Activated CD4-positive, alpha-beta T cell treated with anti-CD3 and anti-CD28 coated beads, Interleukin-2, amount 50 U/mL, for 48 hours (primary cell): ENCODE measurements around the gene ZNF432.
"Not testable (repeated sequence)": the region's sequence is repeated elsewhere in the genome, so short reads cannot be mapped to it uniquely, and the experiment has no call there.

Experiments used
- DNase-seq, 2 experiments: peaks; one replicate each; pipeline ENCODE4 v3.0.0-alpha.2; 2020

ZNF432 gene

DNA sequence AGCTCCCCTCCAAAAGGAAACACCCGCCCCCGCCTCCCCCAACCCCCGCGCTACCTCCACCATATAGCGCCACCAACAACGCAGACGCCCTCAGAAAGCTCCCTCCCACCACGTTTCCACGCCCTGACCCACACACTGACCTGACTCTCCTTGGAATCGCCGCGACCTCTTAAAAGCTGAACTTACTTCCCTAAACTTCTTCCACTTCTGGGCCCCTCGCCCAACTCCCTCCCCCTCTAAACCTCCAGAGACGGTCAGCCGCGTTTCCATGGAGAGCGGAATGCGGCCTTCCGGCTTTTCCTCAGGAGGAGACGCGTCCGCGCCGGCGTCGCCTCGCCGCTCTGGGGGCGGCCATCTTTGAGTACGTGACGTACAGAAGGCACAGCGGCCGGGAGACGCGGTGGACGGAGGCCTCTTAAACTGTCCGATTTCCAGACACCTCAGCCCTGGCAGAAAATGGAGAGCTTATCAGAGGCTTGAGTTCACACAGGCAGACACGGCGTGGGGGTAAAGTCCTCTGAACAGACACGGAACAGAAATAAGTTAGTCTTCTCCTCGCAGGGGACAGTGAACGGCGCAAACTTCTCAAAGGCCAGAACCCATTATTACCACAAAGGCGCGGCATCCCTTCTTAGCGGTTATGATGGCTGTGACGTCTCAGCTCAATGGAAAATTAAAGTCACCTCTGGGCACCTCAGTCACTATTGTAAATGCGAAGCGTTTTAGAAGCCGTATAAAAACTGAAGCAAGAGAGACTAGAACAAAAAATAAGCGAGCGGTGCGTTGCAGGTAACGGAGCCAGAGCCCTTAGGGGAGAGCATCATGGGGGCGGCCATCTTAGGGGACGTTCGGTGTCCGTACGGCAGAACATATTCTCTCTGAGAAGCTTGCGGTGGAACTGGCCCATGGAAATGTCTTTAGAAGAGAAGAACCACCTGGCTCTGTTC, at the start of gene ZNF432:
ZNF432 (minus strand) TSS at position 284 of the 947 bp plus-strand sequence. CDS start 1,970 bp downstream, outside the sequence.
- peak; percentile 79 to 85 for DNase-seq

DNA sequence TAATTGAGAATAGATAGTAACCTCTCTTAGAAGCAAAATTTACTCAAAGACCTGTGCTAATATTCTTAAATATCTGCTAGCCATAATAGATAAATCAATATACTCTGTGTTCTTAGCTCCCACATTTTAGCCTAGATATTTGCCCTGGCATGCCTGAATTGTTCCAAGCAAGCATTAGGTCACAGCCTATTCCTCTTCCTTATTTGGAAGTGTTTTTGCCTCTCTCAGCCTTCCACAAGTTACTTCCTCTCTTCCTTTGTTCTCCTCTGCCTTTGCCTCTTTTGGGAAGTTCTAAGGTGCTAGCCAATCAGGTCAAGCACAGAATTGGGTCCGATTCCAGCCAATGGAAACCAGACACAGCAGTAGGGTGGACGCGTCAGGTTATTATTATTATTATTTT, 47.8 kb upstream of the ZNF432 start:
- not testable (repeated sequence) for DNase-seq

DNA sequence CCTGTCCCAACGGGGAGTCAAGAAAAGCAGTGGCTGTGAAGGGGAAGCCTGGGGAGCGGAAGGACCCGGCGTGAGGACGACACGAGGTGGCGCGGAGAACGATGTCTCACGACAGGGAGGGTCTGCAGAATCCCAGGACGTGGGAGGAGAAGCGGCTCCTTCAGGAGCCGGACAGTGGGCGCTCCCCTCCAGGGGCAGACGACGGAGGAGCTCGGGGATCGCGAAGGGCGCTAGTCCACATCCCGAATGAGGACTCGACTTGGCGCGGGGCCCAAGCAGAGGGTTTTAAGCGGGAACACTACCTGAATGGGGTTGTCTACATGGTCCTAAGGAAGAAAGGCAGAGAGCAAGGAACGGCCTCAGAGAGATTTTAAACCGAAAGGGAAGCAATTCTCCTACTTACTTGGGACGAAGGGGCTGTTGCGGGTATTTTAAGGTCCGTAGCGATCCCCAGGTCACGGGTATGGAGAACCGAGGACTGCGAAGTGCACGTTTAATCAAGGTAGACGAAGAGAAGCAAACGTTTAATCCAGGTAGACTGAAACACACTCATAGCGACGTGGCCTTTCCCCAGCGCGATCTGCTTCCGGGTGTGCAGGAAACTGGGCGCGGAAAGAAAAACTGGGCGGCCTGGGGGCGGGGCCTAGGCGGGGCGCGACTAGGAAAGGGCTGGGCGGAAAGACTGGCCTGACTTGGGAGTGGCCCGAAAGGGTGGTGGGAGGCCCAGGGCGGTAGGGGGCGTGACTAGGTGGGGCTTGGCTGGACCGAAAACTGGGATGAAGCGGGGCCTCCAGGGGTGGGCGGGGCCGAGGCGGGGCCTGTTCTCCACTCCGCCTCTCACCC, 46.8 kb upstream of the ZNF432 start, which contains the start of gene ZNF841:
ZNF841 (minus strand) TSS at position 594 of the 843 bp plus-strand sequence. CDS start 10,964 bp downstream, outside the sequence.
- peak; percentile 88 to 91 for DNase-seq

DNA sequence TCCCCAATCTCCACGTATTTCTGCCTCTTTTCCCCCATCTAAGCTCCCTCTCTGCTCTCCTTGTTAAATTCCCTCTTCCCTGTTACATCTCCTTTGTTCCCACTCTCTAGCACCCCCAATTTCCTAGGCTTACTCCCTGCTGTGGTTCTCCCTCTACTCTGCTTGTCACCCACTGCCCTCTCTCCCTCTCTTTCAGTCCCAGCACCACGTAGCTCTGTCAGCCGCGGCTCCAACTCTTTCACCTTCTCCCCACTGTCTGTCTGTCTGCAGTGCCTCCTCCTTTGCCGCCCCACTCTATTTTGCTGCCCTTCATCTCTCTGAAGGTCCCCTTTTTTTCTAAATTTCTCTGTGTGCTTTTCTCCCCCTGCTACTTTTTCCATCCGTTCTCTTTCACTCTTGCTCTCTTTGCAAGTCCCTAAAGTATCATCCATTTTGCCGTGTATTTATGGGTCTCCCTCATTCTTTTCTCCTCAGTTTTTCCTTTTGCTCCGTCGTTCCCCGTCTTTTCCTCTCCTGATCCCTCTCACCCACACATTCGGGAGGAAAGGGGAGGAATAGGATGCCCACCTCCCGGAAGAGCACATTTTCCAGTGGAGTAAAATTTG, 46.0 kb upstream of the ZNF432 start:
- DNase-seq, result no peak

DNA sequence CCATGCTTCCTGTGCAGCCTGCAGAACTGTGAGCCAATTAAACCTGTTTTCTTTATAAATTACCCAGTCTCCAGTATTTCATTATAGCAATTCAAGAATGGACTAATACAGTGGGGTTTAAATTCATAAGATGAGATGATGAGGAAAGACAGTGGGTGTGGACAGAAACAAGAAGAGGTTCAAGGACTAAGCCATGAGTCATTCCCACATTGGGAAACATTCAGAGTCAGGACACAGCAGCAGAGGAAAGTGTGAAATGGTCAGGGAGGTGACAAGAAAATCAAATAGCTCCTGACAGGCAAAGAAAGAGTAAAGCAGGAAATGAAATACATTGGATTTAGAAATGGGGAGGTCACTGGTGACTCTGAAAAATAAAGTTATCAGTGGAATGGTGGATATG, 37.8 kb upstream of the ZNF432 start:
- no peak for DNase-seq

DNA sequence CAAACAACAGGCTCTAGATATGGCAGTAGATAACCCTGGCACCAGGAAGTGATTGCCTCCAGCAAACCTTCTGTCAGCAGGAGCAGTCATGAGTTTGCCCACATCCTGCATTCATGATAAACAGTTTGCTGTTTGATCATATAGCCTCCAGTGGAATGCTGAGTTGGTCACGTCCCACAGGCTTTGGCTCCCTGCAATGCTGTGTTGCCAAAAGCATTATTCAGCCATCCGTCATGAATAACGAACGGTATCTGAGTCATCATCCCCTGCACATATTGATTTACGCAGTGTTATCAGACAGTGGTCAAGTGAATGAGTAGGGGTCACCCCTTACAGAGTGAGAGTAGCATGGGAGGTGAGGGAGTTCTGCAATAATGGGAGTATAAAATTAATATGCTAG, 21.9 kb upstream of the ZNF432 start:
- no peak for DNase-seq

DNA sequence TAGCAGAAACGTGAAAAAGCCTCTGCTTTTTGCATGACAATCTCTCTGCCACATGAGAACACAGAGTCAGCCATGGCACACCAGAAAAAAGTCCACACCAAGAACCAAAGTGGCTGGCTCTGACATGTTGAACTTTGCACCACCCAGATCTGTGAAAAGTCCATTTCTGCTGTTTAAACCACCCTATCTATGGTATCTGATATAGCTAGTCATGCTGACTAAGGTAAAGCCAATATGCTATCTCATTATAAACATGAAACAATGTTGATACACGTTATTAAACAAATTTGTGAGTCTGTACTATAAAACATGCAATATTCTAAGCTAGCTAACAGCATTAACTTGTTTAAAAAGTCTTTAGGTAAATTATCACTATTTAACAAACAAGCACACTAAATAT, 21.0 kb upstream of the ZNF432 start:
- no peak for DNase-seq

DNA sequence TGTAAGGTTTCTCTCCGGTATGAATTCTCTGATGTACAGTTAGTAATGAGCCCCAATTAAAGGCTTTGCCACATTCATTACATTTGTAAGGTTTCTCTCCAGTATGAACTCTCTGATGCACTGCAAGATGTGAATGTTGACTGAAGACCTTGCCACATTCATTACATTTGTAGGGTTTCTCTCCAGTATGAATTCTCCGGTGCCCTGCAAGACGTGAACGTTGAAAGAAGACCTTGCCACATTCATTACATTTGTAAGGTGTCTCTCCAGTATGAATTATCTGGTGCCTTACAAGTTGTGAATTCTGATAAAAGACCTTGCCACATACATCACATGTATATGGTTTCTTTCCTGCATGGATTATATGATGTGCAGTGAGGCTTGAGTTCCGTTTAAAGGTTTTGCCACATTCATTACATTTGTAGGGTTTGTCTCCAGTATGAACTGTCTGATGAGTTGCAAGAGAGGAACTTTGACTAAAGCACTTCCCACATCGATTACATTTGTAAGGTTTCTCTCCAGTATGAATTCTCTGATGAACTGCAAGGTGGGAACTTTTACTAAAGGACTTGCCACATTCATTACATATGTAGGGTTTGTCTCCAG, 17.7 kb upstream of the ZNF432 start:
- no peak for DNase-seq

DNA sequence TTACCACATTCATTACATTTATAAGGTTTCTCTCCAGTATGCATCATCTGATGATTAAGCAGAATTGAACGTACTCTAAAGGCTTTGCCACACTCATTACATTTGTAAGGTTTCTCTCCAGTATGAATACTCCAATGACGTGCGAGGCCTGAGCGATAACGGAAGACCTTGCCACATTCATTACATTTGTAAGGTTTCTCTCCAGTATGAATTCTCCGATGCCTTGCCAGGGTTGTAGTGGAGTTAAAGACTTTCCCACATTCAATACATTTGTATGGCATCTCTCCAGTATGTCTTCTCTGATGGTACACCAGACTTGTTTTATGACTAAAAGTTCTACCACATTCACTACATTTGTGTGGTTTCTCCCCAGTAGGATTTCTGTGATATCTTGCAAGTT, 16.8 kb upstream of the ZNF432 start:
- no peak for DNase-seq

DNA sequence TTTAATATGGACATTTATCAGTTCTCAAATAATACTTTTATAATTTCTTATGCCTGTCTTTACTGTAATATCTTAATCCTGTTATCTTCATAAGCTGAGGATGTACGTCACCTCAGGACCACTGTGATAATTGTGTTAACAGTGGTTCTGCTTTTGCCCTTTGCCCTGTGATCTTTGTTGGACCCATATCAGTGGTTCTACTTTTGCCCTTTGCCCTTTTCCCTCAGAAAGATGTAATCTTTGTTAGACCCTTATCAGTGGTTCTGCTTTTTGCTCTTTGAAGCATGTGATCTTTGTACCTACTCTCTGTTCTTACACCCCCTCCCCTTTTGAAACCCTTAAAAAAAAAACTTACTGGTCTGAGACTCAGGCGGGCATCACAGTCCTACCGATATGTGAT, 7.8 kb upstream of the ZNF432 start:
- not testable (repeated sequence) for DNase-seq

DNA sequence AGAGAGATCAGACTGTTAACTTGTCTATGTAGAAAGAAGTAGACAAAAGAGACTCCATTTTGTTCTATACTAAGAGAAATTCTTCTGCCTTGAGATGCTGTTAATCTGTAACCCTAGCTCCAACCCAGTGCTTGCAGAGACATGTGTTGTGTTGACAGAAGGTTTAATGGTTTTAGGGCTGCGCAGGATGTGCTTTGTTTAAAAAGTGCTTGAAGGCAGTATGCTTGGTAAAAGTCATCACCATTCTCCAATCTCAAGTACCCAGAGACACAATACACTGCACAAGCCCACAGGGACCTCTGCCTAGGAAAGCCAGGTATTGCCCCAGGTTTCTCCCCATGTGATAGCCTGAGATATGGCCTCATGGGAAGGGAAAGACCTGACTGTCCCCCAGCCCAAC, 3.1 kb upstream of the ZNF432 start:
- not testable (repeated sequence) for DNase-seq

DNA sequence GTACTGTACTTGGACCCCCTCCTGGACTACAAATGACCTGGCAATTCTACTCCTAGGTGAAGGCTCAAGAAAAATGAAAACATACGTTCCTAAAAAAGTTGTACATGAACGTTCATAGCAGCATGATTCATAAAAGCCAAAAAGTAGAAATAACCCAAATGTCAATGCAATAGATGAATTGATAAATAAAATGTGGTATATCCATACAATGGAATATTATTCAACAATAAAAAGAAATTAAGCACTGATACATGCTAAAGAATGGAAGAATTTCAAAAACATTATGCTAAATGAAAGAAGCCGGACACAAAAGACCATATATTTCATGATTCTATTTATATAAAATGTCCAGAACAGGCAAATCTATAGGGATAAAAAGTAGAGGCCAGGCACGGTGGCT, 9.5 kb downstream of the ZNF432 start:
- no peak for DNase-seq

DNA sequence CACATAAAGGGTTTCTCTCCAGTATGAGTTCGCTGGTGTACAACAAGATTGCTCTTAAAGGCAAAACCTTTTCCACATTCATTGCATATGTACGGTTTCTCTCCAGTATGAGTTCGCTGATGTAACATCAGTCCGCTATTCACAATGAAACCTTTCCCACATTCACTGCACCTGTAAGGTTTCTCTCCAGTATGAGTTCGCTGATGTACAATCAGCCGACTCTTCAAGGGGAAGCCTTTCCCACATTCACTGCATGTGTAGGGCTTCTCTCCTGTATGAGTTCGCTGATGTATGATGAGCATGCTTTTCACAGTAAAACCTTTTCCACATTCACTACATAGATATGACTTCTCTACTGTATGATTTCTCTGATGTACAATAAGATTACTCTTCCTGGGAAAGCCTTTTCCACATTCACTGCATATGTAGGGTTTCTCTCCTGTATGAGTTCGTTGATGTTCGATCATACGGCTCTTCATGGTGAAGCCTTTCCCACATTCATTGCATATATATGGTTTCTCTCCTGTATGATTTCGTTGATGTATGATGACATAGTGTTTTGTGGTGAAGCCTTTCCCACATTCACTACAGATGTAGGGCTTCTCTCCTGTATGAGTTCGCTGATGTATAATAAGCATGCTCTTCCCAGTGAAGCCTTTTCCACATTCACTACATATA, 14.4 kb downstream of the ZNF432 start:
- no peak for DNase-seq

DNA sequence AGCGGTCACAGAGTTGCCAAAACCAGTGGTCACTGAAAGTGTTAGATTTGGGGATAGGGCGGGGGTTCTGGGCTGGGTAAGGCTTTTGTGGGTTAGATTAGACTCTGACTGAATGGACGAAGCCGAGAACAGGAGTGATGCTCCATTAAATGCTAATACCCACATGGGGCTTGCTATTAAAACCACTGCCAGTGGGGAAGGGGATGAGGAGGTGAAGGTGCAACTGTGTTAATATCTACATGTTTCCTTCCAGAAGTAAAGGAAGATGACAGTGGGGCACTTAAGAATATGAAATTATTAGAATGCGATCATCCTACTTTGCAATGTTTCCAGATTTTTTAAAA, 19.9 kb downstream of the ZNF432 start:
- no peak for DNase-seq

DNA sequence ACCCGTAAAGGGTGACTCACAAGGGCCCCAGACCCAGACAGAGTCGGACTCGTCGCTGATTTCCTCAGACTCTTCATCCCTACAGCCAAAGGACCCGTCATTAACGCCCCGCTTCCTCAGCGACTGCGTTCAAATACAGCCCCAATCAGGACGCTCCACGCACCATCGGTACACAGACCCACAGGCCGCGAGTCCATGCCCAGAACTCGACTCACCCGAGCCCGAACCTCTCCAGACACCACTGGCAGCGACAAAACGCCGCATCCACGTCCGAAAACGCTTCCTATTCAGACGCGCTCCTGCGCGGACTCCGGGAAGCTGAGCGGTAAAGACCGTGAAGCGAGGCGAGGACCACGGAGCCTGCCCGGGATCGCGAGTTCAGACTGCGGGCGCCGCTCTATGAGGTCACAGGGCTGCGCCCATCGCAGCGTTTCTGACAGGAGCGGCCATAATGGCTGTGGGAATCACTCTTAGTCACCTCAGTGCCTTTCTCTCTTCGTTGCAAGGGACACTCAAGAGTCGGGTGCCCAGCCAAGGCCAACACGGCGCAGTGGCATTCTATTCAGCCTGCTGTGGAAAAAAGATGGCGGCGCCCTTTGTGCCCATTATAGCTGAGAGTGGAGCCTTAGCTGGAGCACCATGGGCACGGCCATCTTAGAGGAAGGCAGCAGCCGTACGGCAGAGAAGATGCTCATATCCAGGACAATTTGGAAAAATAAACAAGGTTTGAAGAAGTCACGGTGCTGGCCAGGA, 20.4 kb downstream of the ZNF432 start, which contains the start of gene ZNF614:
ZNF614 (minus strand) TSS at position 353 of the 753 bp plus-strand sequence. CDS start 2,634 bp downstream, outside the sequence.
- peak; percentile 83 to 87 for DNase-seq

DNA sequence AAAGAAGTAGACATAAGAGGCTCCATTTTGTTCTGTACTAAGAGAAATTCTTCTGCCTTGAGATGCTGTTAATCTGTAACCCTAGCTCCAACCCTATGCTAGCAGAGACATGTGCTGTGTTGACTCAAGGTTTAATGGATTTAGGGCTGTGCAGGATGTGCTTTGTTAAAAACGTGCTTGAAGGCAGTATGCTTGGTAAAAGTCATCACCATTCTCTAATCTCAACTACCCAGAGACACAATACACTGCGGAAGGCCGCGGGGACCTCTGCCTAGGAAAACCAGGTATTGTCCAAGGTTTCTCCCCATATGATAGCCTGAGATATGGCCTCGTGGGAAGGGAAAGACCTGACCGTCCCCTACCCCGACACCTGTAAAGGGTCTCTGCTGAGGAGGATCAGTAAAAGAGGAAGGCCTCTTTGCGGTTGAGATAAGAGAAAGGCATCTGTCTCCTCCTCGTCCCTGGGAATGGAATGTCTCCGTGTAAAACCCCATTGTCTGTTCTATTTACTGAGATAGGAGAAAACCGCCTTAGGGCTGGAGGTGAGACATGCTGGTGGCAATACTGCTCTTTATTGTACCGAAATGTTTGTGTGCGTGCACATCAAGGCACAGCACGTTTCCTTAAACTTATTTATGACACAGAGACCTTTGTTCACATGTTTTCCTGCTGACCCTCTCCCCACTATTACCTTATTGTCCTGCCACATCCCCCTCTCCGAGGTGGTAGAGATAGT, 22.2 kb downstream of the ZNF432 start:
- DNase-seq, result not testable (repeated sequence)

DNA sequence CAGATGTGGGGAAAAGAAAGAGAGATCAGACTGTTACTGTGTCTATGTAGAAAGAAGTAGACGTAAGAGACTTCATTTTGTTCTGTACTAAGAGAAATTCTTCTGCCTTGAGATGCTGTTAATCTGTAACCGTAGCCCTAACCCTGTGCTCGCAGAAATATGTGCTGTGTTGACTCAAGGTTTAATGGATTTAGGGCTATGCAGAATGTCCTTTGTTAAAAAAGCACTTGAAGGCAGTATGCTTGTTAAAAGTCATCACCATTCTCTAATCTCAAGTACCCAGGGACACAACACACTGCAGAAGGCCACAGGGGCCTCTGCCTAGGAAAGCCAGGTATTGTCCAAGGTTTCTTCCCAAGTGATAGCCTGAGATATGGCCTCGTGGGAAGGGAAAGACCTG, 24.2 kb downstream of the ZNF432 start:
- not testable (repeated sequence) for DNase-seq

DNA sequence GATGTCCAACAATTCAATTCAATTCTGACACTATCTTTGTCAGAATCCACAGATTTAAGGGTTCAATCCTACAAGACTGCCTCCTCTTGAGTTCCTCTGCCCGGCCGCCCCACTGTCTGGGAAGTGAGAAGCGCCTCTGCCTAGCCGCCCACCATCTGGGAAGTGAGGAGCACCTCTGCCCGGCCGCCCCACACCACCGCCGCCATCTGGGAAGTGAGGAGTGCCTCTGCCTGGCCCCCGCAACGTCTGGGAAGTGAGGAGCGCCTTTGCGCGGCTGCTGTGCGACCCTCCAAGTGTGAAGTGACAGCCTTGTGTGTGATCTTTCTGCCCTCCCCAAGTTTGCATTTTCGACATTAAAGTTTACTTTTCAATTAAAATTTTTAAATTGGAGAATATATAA, 26.4 kb downstream of the ZNF432 start:
- no peak for DNase-seq

DNA sequence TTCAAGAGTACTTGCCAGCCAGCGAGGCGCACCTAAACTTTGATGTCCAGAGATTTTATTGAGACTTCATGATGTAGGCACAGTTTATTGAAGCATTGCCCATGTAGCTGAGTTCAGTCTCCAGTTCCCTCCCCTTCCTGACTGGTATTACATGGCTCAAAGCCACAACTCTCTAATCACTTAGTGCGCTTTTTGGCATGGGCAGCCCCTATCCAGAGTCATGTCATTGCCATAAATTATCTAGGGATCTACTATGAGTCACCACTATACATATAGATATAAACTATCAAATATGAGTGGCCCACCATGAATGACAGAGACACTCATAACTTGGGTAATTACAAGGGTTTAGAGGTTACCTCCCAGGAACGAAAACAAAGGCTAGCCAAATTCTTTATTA, 28.1 kb downstream of the ZNF432 start:
- no peak for DNase-seq

DNA sequence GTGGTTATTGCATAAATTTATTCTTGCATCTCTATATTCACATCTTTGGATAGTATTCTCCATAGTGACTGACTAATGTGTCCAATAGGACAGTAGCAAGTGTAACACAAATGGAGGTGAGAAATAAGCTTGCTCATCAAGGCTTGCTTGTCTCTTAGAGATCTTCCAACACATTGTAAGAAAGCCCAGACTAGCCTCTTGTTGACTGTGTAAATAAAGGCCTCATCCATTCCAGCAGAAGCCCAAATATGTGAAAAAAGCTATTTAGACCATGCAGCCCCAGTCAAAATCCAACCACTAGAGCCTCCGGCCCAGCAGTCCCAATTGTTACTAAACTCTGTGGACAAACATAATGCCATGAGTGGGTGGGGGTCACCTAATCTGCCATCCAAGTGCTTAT, 38.0 kb downstream of the ZNF432 start:
- no peak for DNase-seq
